GM19238 (cell line): Measurements from ENCODE around the gene UBR2.
"Not testable (repeated sequence)": the region's sequence is repeated elsewhere in the genome, so short reads cannot be mapped to it uniquely, and the experiment has no call there.

Experiments used
- DNase-seq: peaks from one replicate; pipeline ENCODE4 v3.0.0; 2011; ENCODE audit warnings: low spot score; ENCODE audit not compliant: insufficient read length

UBR2 gene

DNA sequence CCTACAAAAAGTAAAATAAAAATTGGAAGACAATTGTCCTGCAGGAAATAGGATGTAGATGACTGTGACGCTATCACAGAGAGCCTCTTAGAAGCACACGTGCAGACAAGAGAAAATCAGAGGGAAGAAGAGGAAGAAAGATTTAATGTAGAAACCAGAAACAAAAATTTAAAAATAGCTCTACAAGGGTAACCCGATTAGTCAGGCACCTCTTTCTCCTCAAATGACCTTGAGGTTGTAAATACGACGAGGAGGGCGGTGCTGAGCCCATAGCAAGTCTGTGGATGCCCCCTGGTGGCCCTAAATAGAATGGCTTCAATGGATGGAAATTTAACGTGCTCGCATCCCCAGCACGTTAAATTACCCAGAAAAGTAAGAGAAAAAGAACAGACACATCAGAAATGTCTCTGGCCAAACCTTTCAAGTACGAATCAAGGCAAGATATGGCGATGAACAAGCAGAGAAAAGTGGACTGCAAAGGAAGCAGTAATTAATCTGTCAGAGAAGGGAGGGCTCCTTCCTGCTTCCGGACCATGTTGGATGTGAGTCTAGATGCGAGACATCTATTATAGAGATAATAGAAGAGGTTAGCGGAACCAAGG is 162.8 kb downstream of the UBR2 start:
- DNase-seq = peak; percentile 68

DNA sequence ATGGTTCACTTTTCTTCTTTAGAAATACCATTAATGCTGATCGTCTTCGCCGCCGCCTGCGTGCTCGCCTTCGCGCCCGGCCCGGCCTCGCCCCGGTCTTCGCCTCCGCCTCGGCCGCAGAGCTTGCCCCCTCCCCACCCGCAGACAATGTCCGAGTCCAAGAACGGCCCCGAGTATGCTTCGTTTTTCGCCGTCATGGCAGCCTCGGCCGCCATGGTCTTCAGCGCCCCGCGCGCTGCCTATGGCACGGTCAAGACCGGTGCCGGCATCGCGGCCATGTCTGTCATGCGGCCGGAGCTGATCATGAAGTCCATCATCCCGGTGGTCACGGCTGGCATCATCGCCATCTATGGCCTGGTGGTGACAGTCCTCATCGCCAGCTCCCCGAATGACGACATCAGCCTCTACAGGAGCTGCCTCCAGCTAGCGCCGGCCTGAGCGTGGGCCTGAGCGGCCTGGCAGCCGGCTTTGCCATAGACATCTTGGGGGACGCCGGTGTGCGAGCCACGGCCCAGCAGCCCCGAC is 163.3 kb downstream of the UBR2 start:
- DNase-seq = no peak

DNA sequence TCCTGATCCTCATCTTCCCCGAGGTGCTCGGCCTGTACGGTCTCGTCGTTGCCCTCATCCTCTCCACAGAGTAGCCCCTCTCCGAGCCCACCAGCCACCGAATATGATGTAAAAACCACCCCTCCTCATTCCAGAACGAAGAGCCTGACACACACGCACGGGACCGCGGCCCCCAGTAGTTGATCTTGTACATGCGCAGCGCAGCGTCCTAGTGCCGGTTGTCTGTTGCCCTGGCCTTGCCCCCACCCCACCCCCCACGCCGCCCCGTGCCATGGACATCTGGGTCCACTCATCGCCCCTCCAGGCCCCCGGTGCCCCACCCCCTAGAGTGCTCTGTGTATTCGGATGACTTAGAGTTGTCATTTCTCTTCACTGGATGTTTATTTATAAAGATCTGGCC is 163.8 kb downstream of the UBR2 start:
- no peak for DNase-seq

DNA sequence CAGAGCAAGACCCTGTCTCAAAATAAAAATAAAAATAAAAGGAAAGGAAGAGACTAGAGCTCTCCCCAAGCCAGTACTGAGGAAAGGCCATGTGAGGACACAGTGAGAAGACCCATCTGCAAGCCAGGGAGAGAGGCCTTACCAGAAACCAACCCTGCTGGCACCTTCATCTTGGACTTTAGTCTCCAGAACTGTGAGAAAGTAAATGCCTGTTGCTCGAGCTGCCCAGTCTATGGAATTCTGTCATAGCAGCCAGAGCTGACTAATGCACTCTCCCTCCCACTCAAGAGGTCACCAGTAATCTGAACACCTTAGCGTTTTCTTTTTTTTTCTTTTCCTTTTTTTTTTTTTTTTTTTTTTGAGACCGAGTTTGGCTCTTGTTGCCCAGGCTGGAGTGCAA is 165.9 kb downstream of the UBR2 start:
- no peak for DNase-seq

DNA sequence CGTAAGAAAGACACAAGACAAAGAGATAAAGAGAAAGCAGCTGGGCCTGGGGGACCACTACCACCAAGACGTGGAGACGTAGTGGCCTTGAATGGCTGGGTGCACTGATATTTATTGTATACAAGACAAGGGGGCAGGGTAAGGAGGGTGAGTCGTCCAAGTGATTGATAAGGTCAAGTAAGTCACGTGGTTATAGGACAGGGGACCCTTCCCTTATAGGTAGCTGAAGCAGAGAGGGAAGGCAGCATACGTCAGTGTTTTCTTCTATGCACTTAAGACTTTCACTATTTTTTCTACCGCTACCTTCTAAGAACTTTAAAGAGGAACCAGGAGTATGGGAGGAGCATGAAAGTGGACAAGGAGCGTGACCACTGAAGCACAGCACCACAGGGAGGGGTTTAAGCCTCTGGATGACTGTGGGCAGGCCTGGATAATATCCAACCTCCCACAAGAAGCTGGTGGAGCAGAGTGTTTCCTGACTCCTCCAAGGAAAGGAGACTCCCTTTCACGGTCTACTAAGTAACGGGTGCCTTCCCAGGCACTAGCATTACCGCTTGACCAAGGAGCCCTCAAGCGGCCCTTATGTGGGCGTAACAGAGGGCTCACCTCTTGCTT is 170.1 kb downstream of the UBR2 start:
- not testable (repeated sequence) for DNase-seq

DNA sequence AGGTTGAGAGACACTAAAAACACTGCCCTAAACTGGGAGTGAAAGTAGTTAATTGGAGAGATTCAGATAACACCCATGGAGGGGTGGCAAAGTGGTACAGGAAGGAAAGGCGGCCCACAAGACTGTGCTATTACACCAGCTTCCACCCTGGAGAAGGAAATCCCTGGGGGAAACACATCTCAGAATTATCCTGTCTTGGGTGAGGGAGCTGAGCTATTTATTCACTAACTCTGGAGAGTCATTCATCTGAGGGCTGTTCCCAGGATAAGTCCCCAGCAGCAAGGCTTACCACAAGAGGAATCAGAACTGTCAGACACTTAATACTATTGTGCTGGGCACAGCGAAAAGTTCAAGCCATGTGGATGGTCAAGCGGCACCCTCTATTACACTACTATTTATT is 172.1 kb downstream of the UBR2 start:
- no peak for DNase-seq

DNA sequence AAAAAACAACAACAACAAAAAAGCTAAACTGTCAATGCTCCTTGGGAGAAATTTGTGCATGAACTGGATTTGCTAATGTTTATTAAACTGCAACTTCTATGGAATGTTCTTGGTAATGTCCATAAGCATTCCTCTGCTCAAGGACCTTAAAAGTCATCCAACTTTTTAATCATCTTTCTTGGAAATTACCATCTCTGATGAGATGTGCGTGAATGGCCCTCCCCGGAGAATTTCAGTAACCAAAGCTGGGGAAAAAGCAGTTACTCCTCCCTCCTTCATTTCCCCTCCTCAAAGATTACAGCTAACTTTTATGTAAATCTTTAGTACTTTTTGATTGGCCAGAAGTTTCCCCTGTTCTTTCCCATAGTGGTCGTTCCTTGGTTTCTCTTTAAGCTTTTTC is 176.9 kb downstream of the UBR2 start:
- no peak for DNase-seq

DNA sequence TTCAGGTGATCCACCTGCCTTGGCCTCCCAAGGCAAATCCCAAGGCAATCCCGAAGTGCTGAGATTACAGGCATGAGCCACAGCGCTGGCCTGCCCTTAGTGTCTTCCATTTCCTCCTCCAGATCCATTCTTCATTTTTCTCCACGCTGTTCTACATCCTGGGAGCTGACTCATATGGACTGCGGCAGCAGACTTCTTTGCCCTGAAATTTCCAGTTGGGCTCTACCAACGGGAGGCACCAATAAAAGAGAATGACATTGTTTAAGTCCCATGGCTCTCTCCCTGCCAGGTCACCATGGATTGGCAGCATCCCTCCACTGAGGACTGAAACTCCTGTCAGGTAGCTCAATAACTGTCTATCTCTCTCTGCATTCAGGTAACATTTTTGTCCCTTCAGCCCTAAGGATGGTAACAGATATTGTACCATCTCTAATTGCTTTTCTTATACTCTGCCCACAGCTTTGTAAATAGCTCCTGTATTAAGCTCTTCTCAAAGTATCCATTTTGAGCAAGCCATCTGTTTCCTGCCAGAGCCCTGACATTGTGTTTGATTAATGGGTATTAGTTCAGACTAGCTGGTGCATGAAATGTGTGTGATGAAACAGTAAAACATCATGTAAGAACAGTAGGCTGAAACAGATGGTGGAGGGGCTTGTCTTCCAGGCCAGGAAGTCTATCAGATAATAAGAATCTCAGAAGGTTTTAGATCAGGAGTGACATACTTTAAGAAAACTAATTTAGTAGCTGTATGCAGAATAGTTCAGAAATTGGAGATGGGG is 178.5 kb downstream of the UBR2 start:
- DNase-seq = no peak
